ENCODE results near the gene ATF1.
"Not testable (repeated sequence)": the region's sequence is repeated elsewhere in the genome, so short reads cannot be mapped to it uniquely, and the experiment has no call there.

ATF1 gene

DNA sequence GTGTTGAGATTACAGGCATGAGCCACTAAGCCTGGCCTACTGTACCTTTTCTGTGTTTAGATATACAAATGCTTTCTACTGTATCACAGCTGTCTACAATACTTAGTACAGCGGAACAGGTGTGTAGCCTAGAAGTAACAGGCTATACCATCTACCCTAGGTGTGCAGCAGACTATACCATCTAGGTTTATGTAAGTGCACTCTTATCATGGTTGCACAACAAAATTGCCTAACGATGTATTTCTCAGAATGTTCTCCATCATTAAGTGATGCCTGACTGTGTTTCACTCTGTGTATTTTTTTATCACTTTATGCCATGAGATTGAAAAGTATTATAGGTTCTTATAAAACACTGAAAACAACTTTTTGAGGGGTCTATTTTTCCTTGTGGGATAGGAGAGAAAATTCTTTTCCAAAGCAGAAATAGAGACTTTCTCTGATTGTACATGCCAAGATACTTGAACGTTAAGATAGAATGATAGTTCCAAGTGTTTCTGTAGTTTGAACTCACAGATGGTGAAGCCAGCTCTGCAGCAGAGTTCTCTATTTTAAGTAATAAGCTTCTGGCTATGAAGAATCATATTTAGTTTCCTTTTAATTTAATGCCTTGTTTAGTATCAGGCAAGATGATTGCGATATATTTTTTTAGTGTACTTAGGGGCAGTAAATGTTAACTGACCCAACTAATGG lies 95.9 kb downstream of the ATF1 start:
- H3K4me2 ChIP-seq (ENCODE audit: low read length), result no peak overlapping the region
- H3F3A ChIP-seq (ENCODE audit: insufficient read depth, low read length), result no peaks in the 10 kb centered on the region
- H2AFZ ChIP-seq (ENCODE audit: low read length), result no peak overlapping the region
- H4K20me1 ChIP-seq (ENCODE audit: insufficient read depth, low read length), result no peaks in the 10 kb centered on the region
- H3K36me3 ChIP-seq (ENCODE audit: insufficient read depth, low read length), result no peaks in the 10 kb centered on the region; the same call in 1 of the 2 replicates
- H3K27me3 ChIP-seq (ENCODE audit: insufficient read depth, low read length), result no peaks in the 10 kb centered on the region
- H3K9ac ChIP-seq (ENCODE audit: low read length), result no peak overlapping the region
- no peaks in the 10 kb centered on the region for H3K79me2 ChIP-seq (ENCODE audit: insufficient read depth, low read length)
- no peaks in the 10 kb centered on the region for H3K9me3 ChIP-seq (ENCODE audit: low read length)
- H3K27ac ChIP-seq (ENCODE audit: low read depth, low read length, poor library complexity, severe bottlenecking), result no peak overlapping the region
- no peak overlapping the region for H3K4me3 ChIP-seq (ENCODE audit: low read depth, low read length, poor library complexity, severe bottlenecking)
- H3K9me2 ChIP-seq (ENCODE audit: low read depth, low read length), result no peaks in the 10 kb centered on the region
- no peak for TF ChIP-seq EZH2 (IDR thresholded peaks at IDR 0.05; ENCODE audit: borderline replicate concordance, low read length)
- TF ChIP-seq, protein P1, sequence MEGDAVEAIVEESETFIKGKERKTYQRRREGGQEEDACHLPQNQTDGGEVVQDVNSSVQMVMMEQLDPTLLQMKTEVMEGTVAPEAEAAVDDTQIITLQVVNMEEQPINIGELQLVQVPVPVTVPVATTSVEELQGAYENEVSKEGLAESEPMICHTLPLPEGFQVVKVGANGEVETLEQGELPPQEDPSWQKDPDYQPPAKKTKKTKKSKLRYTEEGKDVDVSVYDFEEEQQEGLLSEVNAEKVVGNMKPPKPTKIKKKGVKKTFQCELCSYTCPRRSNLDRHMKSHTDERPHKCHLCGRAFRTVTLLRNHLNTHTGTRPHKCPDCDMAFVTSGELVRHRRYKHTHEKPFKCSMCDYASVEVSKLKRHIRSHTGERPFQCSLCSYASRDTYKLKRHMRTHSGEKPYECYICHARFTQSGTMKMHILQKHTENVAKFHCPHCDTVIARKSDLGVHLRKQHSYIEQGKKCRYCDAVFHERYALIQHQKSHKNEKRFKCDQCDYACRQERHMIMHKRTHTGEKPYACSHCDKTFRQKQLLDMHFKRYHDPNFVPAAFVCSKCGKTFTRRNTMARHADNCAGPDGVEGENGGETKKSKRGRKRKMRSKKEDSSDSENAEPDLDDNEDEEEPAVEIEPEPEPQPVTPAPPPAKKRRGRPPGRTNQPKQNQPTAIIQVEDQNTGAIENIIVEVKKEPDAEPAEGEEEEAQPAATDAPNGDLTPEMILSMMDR (IDR thresholded peaks at IDR 0.05; ENCODE audit: low read length), result no peak
- peaks cover 4% of the 10 kb centered on the region for H3K4me1 ChIP-seq (ENCODE audit: insufficient read depth, low read length, severe bottlenecking)

DNA sequence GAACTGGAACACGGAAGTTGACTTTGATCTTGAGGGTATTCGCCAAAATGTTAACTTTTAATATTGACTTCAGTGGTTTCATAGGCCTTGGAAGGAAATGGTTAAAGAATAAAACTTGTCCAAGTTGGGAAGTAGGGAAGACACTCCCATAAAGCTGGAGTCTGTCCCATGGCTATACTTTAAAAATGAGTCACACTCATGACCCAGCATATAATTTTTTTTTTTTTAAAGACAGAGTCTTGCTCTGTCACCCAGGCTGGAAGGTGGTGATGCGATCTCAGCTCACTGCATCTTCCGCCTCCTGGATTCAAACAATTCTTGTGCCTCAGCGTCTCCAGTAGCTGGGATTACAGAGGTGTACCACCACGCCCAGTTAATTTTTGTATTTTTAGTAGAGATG lies 98.4 kb downstream of the ATF1 start:
- no peak overlapping the region for H3K4me2 ChIP-seq (ENCODE audit: low read length)
- no peak overlapping the region for H2AFZ ChIP-seq (ENCODE audit: low read length)
- no peaks in the 10 kb centered on the region for H4K20me1 ChIP-seq (ENCODE audit: insufficient read depth, low read length)
- H3K9me2 ChIP-seq (ENCODE audit: low read depth, low read length), result no peaks in the 10 kb centered on the region
- no peak overlapping the region for H3K27ac ChIP-seq (ENCODE audit: low read depth, low read length, poor library complexity, severe bottlenecking)
- H3K4me1 ChIP-seq (ENCODE audit: insufficient read depth, low read length, severe bottlenecking), result peaks cover 4% of the 10 kb centered on the region
- TF ChIP-seq, protein P1 (IDR thresholded peaks at IDR 0.05; ENCODE audit: low read length), result no peak
- no peak for TF ChIP-seq EZH2 (IDR thresholded peaks at IDR 0.05; ENCODE audit: borderline replicate concordance, low read length)
- H3K79me2 ChIP-seq (ENCODE audit: insufficient read depth, low read length), result no peaks in the 10 kb centered on the region
- H3K27me3 ChIP-seq (ENCODE audit: insufficient read depth, low read length), result no peaks in the 10 kb centered on the region
- H3K9ac ChIP-seq (ENCODE audit: low read length), result no peak overlapping the region
- peaks cover 4% of the 10 kb centered on the region; the same call in 1 of the 2 replicates for H3K9me3 ChIP-seq (ENCODE audit: low read length)
- no peak overlapping the region for H3K4me3 ChIP-seq (ENCODE audit: low read depth, low read length, poor library complexity, severe bottlenecking)
- H3K36me3 ChIP-seq (ENCODE audit: insufficient read depth, low read length), result no peaks in the 10 kb centered on the region
- no peaks in the 10 kb centered on the region for H3F3A ChIP-seq (ENCODE audit: insufficient read depth, low read length)

DNA sequence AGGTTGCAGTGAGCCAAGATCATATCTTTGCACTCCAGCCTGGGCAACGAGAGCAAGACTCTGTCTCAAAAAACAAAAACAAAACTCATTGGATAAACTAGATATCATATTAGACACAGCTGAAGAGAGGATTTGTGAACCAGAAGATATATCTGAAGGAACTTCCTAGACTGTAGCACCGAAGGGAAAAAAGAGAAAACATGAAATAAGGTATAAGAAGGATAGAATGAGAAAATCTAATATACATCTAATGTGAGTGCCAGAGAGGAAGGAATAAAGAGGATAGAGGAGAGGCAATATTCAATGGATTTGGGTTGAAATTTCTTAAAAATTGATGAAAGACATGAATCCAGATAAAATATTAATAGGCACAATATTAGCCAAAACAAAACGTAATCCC lies 101.4 kb downstream of the ATF1 start:
- no peaks in the 10 kb centered on the region for H3K27me3 ChIP-seq (ENCODE audit: insufficient read depth, low read length)
- H3K4me3 ChIP-seq (ENCODE audit: low read depth, low read length, poor library complexity, severe bottlenecking), result no peak overlapping the region
- H3K9me3 ChIP-seq (ENCODE audit: low read length), result peaks cover 4% of the 10 kb centered on the region; the same call in 1 of the 2 replicates
- H3K9ac ChIP-seq (ENCODE audit: low read length), result no peak overlapping the region
- H3K4me1 ChIP-seq (ENCODE audit: insufficient read depth, low read length, severe bottlenecking), result peaks cover 4% of the 10 kb centered on the region
- TF ChIP-seq EZH2 (IDR thresholded peaks at IDR 0.05; ENCODE audit: borderline replicate concordance, low read length), result no peak
- TF ChIP-seq, protein P1 (IDR thresholded peaks at IDR 0.05; ENCODE audit: low read length), result no peak
- no peak overlapping the region for H2AFZ ChIP-seq (ENCODE audit: low read length)
- no peaks in the 10 kb centered on the region for H3F3A ChIP-seq (ENCODE audit: insufficient read depth, low read length)
- H4K20me1 ChIP-seq (ENCODE audit: insufficient read depth, low read length), result no peaks in the 10 kb centered on the region
- H3K9me2 ChIP-seq (ENCODE audit: low read depth, low read length), result no peaks in the 10 kb centered on the region
- H3K79me2 ChIP-seq (ENCODE audit: insufficient read depth, low read length), result no peaks in the 10 kb centered on the region
- H3K36me3 ChIP-seq (ENCODE audit: insufficient read depth, low read length), result no peaks in the 10 kb centered on the region
- H3K27ac ChIP-seq (ENCODE audit: low read depth, low read length, poor library complexity, severe bottlenecking), result no peak overlapping the region
- no peak overlapping the region for H3K4me2 ChIP-seq (ENCODE audit: low read length)

DNA sequence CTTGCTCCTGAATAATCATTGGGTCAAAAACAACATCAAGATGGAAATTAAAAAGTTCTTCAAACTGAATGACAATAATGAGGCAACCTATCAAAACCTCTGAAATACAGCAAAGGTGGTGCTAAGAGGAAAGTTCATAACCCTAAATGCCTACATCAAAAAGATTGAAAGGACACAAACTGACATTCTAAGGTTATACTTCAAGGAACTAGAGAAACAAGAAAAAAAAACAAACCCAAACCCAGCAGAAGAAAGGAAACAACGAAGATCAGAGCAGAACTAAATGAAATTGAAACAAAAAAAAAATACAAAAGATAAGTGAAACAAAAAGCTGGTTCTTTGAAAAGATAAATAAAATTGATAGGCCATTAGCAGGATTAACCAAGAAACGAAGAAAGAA lies 105.0 kb downstream of the ATF1 start:
- not testable (repeated sequence) for H3K79me2 ChIP-seq (ENCODE audit: insufficient read depth, low read length); H3K9me2 ChIP-seq (ENCODE audit: low read depth, low read length); H3K9me3 ChIP-seq (ENCODE audit: low read length); H3K4me3 ChIP-seq (ENCODE audit: low read depth, low read length, poor library complexity, severe bottlenecking); H3K4me1 ChIP-seq (ENCODE audit: insufficient read depth, low read length, severe bottlenecking); H3K36me3 ChIP-seq (ENCODE audit: insufficient read depth, low read length); H3K27ac ChIP-seq (ENCODE audit: low read depth, low read length, poor library complexity, severe bottlenecking); H4K20me1 ChIP-seq (ENCODE audit: insufficient read depth, low read length); H3K27me3 ChIP-seq (ENCODE audit: insufficient read depth, low read length); H2AFZ ChIP-seq (ENCODE audit: low read length); H3F3A ChIP-seq (ENCODE audit: insufficient read depth, low read length); H3K4me2 ChIP-seq (ENCODE audit: low read length); H3K9ac ChIP-seq (ENCODE audit: low read length)

All from OCI-LY1 (cell line).